ENCODE measurements around the gene MYL2. TPM values are rescaled to one million over a fixed set of nuclear protein-coding genes. Genes with fewer than 3 reads are reported as not detected.
"Not testable (repeated sequence)": the region's sequence is repeated elsewhere in the genome, so short reads cannot be mapped to it uniquely, and the experiment has no call there.

Gene MYL2
- 1.1 and 1.4 TPM in 2 replicates for total RNA-seq (2014; rRNA removed; shearing (Covaris generic))

GRCh38 chr12:110920324-110920910 lies at the start of gene MYL2:
Gene MYL2 (minus strand): TSS chr12:110920579. CDS start chr12:110920529, 50 bp downstream.
- peak; percentile 27 for DNase-seq (ENCODE audit: low spot score)

- DNase-seq (ENCODE audit: low spot score) = no peak
Measured at GRCh38 chr12:110966081-110966760, 45.8 kb upstream of the MYL2 start.

- DNase-seq (ENCODE audit: low spot score) = no peak
Measured at GRCh38 chr12:110965574-110965973, 45.2 kb upstream of the MYL2 start.

GRCh38 chr12:110960795-110961194 lies 40.4 kb upstream of the MYL2 start:
- no peak for DNase-seq (ENCODE audit: low spot score)

- DNase-seq (ENCODE audit: low spot score) = no peak
Measured at GRCh38 chr12:110957652-110958051, 37.3 kb upstream of the MYL2 start.

GRCh38 chr12:110957159-110957558 lies 36.8 kb upstream of the MYL2 start:
- no peak for DNase-seq (ENCODE audit: low spot score)

GRCh38 chr12:110950867-110951266 lies 30.5 kb upstream of the MYL2 start:
- DNase-seq (ENCODE audit: low spot score) = not testable (repeated sequence)

GRCh38 chr12:110950466-110950865 lies 30.1 kb upstream of the MYL2 start:
- not testable (repeated sequence) for DNase-seq (ENCODE audit: low spot score)

- DNase-seq (ENCODE audit: low spot score) = no peak
Measured at GRCh38 chr12:110948041-110948440, 27.7 kb upstream of the MYL2 start.

GRCh38 chr12:110943373-110943772 lies 23.0 kb upstream of the MYL2 start:
- DNase-seq (ENCODE audit: low spot score) = no peak

GRCh38 chr12:110941391-110941790 lies 21.0 kb upstream of the MYL2 start:
- no peak for DNase-seq (ENCODE audit: low spot score)

- DNase-seq (ENCODE audit: low spot score) = no peak
Measured at GRCh38 chr12:110940933-110941332, 20.6 kb upstream of the MYL2 start.

- DNase-seq (ENCODE audit: low spot score) = no peak
Measured at GRCh38 chr12:110940296-110940695, 19.9 kb upstream of the MYL2 start.

- DNase-seq (ENCODE audit: low spot score) = peak; percentile 25
Measured at GRCh38 chr12:110937104-110937641, 16.8 kb upstream of the MYL2 start.

- DNase-seq (ENCODE audit: low spot score) = no peak
Measured at GRCh38 chr12:110936367-110937103, 16.2 kb upstream of the MYL2 start.

GRCh38 chr12:110935588-110935987 lies 15.2 kb upstream of the MYL2 start:
- no peak for DNase-seq (ENCODE audit: low spot score)

- DNase-seq (ENCODE audit: low spot score) = peak; percentile 70
Measured at GRCh38 chr12:110934093-110934852, 13.9 kb upstream of the MYL2 start.

GRCh38 chr12:110933326-110933974 lies 13.1 kb upstream of the MYL2 start:
- DNase-seq (ENCODE audit: low spot score) = no peak

GRCh38 chr12:110932046-110932445 lies 11.7 kb upstream of the MYL2 start:
- DNase-seq (ENCODE audit: low spot score) = no peak

GRCh38 chr12:110931315-110931728 lies 10.9 kb upstream of the MYL2 start:
- DNase-seq (ENCODE audit: low spot score) = peak; percentile 26

Data from A172 (cell line).